HG03039 (cell line): ENCODE measurements around the gene SCUBE3.

Experiments used
- ATAC-seq: cut with Tn5 transposase; IDR thresholded peaks from one replicate; pipeline ENCODE4 v1.9.1; 2021; ENCODE audit warnings: mild to moderate bottlenecking, moderate library complexity; ENCODE audit not compliant: unreplicated experiment

SCUBE3 gene

GRCh38 chr6:35181308-35181932 is 32.3 kb upstream of the SCUBE3 start:
- no peak for ATAC-seq

GRCh38 chr6:35181933-35182612 is 31.7 kb upstream of the SCUBE3 start:
- ATAC-seq, result no peak

- no peak for ATAC-seq
Measured at GRCh38 chr6:35183281-35183680, 30.5 kb upstream of the SCUBE3 start.

GRCh38 chr6:35183935-35184334 is 29.8 kb upstream of the SCUBE3 start:
- ATAC-seq, result no peak

- no peak for ATAC-seq
Measured at GRCh38 chr6:35184580-35185301, 29.0 kb upstream of the SCUBE3 start.

GRCh38 chr6:35185302-35185681 is 28.5 kb upstream of the SCUBE3 start:
- no peak for ATAC-seq

- ATAC-seq, result no peak
Measured at GRCh38 chr6:35185971-35186370, 27.8 kb upstream of the SCUBE3 start.

GRCh38 chr6:35186571-35186970 is 27.2 kb upstream of the SCUBE3 start:
- no peak for ATAC-seq

- no peak for ATAC-seq
Measured at GRCh38 chr6:35188886-35189285, 24.9 kb upstream of the SCUBE3 start.

GRCh38 chr6:35190306-35190705 is 23.4 kb upstream of the SCUBE3 start:
- no peak for ATAC-seq

GRCh38 chr6:35191889-35192288 is 21.9 kb upstream of the SCUBE3 start:
- ATAC-seq, result no peak

- ATAC-seq, result no peak
Measured at GRCh38 chr6:35192301-35192860, 21.4 kb upstream of the SCUBE3 start.

GRCh38 chr6:35194390-35194789 is 19.4 kb upstream of the SCUBE3 start:
- no peak for ATAC-seq

GRCh38 chr6:35195120-35195780 is 18.5 kb upstream of the SCUBE3 start:
- ATAC-seq, result no peak

GRCh38 chr6:35197196-35197595 is 16.6 kb upstream of the SCUBE3 start:
- ATAC-seq, result no peak

- ATAC-seq, result no peak
Measured at GRCh38 chr6:35199866-35200265, 13.9 kb upstream of the SCUBE3 start.

- ATAC-seq, result no peak
Measured at GRCh38 chr6:35202066-35202546, 11.7 kb upstream of the SCUBE3 start.

- no peak for ATAC-seq
Measured at GRCh38 chr6:35203152-35203670, 10.5 kb upstream of the SCUBE3 start.

GRCh38 chr6:35203680-35204079 is 10.1 kb upstream of the SCUBE3 start:
- no peak for ATAC-seq

GRCh38 chr6:35206346-35206745 is 7.4 kb upstream of the SCUBE3 start:
- no peak for ATAC-seq

- ATAC-seq, result no peak
Measured at GRCh38 chr6:35208419-35208818, 5.3 kb upstream of the SCUBE3 start.
